Activated gamma-delta T cell (primary cell): ENCODE results near the gene XPNPEP1.
"Not testable (repeated sequence)": the region's sequence is repeated elsewhere in the genome, so short reads cannot be mapped to it uniquely, and the experiment has no call there.

Source experiments
- DNase-seq: peaks from one replicate; lab custom pipeline; 2025; lab: John Stamatoyannopoulos, UW

Gene XPNPEP1

GRCh38 chr10:109924087-109924486, 776 bp upstream of the XPNPEP1 start:
- DNase-seq: no peak

GRCh38 chr10:109922358-109922975, 844 bp downstream of the XPNPEP1 start:
- DNase-seq: peak; percentile 17

DNA sequence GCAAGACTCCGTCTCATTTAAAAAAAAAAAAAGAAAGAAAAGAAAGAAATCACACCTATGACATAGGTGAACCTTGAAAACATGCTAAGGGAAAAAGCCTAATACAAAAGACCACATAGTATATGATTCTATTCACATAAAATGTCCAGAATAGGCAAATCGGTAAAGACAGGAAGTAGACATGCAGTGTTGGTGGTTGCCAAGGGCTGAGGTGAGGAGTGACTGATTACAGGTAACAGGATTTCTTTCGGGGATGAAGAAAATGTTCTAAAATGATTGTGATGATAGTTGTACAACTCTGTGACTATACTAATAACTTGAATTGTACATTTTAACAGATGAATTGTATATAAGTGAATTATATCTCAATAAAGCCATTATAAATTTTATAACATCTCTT, 3.3 kb downstream of the XPNPEP1 start:
- DNase-seq: no peak

DNA sequence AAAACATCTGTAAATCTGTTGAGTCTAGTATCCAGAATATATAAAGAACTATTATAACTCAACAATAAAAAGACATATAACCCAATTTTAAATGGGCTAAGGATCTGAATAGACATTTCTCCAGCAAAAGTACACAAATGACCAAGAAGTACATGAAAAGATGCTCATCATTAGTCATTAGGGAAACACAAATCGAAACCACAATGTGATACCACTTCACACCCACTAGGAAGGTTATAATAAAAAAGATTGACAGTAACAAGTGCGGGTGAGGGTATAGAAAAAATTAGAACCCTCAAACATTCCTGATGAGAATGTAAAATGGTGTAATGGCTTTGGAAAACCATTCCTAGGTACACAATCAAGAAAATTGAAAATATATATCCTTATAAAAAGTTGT, 4.1 kb downstream of the XPNPEP1 start:
- DNase-seq: no peak

DNA sequence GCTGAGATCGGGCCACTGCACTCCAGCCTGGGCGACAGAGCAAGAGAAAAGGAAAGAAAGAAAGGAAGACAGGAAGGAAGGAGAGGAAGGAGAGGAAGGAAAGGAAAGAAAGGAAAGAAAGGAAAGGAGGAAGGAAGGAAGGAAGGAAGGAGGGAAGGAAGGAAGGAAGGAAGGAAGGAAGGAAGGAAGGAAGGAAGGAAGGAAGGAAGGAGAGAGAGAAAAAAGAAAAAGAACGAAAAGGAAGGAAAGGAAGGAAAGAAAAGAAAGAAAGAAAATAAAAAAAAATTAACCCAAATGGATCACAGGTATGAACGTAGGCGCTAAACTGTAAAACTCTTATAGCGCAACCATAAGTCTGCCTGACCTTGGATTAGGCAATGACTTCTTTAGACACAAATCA, 4.6 kb downstream of the XPNPEP1 start:
- DNase-seq: not testable (repeated sequence)

DNA sequence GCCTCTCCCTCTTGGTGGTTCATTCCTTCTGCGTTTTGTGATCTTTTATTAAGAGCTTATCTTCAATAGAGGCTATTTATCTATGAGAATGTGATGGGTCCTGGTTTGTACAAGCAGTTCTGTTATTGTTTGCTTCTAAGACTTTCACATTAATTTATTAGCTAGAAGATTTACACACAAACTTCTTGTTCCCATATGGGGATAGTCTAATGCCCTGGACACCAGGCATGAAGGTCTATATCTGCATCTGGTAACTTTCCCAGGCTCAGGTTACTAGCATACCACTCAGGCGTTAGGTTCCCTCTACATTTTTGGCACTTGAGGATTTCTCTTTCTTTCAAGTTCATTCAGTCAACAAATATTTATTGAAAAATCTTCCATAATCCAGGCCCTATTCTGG, 7.7 kb downstream of the XPNPEP1 start:
- DNase-seq: no peak

GRCh38 chr10:109914966-109915365, 8.3 kb downstream of the XPNPEP1 start:
- DNase-seq: no peak

- DNase-seq: no peak
Measured at GRCh38 chr10:109913306-109913892, 9.9 kb downstream of the XPNPEP1 start.

- DNase-seq: no peak
Measured at GRCh38 chr10:109912335-109913281, 10.7 kb downstream of the XPNPEP1 start.

DNA sequence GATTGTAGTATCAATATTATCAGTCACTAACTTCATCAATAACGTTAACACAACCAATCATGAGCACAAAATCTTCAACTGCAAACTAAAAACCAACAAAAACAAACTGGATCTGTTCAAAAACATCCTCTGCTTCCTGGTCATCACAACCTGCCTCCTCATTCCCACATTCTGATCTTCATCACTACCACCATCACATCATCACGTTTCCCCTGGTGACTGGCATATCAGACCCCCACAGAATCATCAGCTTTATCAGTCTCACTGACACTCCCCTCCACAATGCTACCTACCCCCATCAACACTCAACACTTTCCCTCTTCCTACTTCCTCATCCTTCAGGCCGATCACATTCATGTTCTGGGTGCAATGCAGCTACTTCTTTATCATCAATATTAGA, 11.4 kb downstream of the XPNPEP1 start:
- DNase-seq: no peak

DNA sequence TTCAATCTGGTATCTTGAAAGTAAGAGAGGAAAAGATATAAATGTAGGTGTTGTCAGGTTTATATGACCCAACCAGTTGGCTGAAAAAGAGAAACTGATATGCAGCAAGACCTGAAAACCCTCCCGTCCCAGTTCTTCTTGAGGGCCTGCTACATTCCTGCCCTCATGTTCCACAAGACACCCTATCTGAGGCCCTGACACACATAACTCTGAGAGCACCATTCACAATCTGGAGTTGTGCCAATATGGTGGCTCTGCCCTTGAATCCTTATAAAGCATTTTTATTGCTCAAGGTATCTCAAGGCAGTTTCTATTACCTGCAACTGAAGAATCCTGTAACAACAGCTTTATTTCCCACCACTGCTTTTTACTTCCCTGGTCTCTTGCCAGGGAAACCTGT, 17.0 kb downstream of the XPNPEP1 start:
- no peak for DNase-seq

DNA sequence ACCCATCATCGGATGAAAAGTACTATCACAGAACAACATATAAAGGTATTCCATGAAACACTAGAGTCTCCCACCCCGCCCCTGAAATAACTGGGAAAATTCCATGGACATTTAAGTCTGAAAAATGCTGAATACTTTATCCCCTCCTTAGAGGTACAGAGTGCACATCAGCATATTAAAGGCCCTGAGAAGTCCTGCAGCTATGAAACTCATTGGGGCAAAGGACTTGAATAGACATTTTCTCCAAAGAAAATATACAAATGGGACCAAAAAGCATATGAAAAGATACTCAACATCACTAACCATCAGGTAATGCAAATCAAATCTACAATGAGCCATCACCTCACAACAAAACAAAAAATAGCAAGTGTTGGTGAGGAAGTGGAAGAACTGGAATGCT, 18.9 kb downstream of the XPNPEP1 start:
- no peak for DNase-seq

- DNase-seq: no peak
Measured at GRCh38 chr10:109902992-109903947, 20.0 kb downstream of the XPNPEP1 start.

- DNase-seq: no peak
Measured at GRCh38 chr10:109899356-109900331, 23.7 kb downstream of the XPNPEP1 start.

GRCh38 chr10:109898666-109899355, 24.5 kb downstream of the XPNPEP1 start:
- no peak for DNase-seq

DNA sequence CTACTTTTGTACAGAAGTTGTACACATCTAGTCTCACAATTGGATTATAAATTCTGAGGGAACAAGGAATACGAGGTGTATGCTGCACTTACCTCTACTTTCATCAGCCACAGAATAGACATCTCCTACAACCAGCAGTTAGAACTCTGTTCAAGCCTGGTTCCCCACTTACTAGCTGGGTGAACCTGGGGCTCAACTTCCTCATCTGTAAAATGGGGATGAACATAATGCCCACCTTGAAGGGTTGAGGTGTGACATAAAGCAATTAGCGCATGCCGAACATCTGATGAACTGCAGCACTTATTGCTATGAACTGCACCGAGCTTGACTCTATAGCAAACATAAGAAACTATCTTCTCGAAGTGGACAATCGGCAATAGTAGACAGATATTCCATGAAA, 25.3 kb downstream of the XPNPEP1 start:
- no peak for DNase-seq

- no peak for DNase-seq
Measured at GRCh38 chr10:109895848-109896247, 27.5 kb downstream of the XPNPEP1 start.

- no peak for DNase-seq
Measured at GRCh38 chr10:109895095-109895818, 28.1 kb downstream of the XPNPEP1 start.

DNA sequence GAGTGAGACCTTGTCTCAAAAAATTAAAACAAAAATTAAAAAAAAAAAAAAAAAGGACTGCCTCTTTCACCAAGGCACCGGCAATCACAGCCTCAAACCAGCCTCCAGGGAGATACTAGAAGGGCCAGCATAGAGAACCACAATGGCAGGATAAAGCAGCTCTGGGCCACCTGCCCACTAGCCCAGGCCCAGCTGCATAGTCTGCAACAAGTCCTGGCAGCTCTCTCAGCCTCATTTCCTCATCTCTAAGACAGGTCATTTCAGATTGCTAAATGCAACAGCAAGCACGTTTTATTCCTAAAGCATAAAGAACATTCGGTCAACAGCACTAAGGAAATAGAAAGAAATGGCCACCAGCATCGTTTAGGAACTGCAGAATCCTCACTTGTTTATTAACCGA, 28.8 kb downstream of the XPNPEP1 start:
- DNase-seq: no peak
